GM18502 (cell line): ENCODE measurements around the gene MBOAT2.
A peak's percentile ranks its signal among the peaks of the same experiment; 100 is the strongest.
"Not testable (repeated sequence)": the region's sequence is repeated elsewhere in the genome, so short reads cannot be mapped to it uniquely, and the experiment has no call there.

Experiments
- ATAC-seq: cut with Tn5 transposase; IDR thresholded peaks from one replicate; pipeline ENCODE4 v1.9.1; 2021; ENCODE audit warnings: mild to moderate bottlenecking; ENCODE audit not compliant: unreplicated experiment, poor library complexity

MBOAT2 gene

GRCh38 chr2:9003616-9004337, at the start of gene MBOAT2:
Gene MBOAT2, minus strand, starts transcription at chr2:9003684. Its CDS starts 70 bp downstream, at chr2:9003614.
- ATAC-seq = peak; percentile 90

GRCh38 chr2:9052821-9053533, 49.5 kb upstream of the MBOAT2 start:
- ATAC-seq = no peak

- not testable (repeated sequence) for ATAC-seq
Observed at GRCh38 chr2:9051451-9051850, 48.0 kb upstream of the MBOAT2 start.

GRCh38 chr2:9050122-9050809, 46.8 kb upstream of the MBOAT2 start:
- no peak for ATAC-seq

- ATAC-seq = no peak
Observed at GRCh38 chr2:9045595-9045994, 42.1 kb upstream of the MBOAT2 start.

- ATAC-seq = not testable (repeated sequence)
Observed at GRCh38 chr2:9043491-9043890, 40.0 kb upstream of the MBOAT2 start.

GRCh38 chr2:9037166-9037565, 33.7 kb upstream of the MBOAT2 start:
- no peak for ATAC-seq

- no peak for ATAC-seq
Observed at GRCh38 chr2:9033385-9034168, 30.1 kb upstream of the MBOAT2 start.

- no peak for ATAC-seq
Observed at GRCh38 chr2:9032536-9033255, 29.2 kb upstream of the MBOAT2 start.

- no peak for ATAC-seq
Observed at GRCh38 chr2:9032121-9032520, 28.6 kb upstream of the MBOAT2 start.

- ATAC-seq = no peak
Observed at GRCh38 chr2:9031246-9031645, 27.8 kb upstream of the MBOAT2 start.

- no peak for ATAC-seq
Observed at GRCh38 chr2:9030841-9031240, 27.4 kb upstream of the MBOAT2 start.

GRCh38 chr2:9030190-9030589, 26.7 kb upstream of the MBOAT2 start:
- no peak for ATAC-seq

- ATAC-seq = no peak
Observed at GRCh38 chr2:9029721-9030120, 26.2 kb upstream of the MBOAT2 start.

- ATAC-seq = no peak
Observed at GRCh38 chr2:9027884-9028283, 24.4 kb upstream of the MBOAT2 start.

GRCh38 chr2:9025746-9026145, 22.3 kb upstream of the MBOAT2 start:
- no peak for ATAC-seq

- ATAC-seq = no peak
Observed at GRCh38 chr2:9024575-9024974, 21.1 kb upstream of the MBOAT2 start.

GRCh38 chr2:9021563-9022211, 18.2 kb upstream of the MBOAT2 start:
- no peak for ATAC-seq

- no peak for ATAC-seq
Observed at GRCh38 chr2:9020267-9020666, 16.8 kb upstream of the MBOAT2 start.
